DND-41 (cell line): Measurements from ENCODE around the gene NUP85.

Experiments
- ATAC-seq: fragments of 200-7000 bp; cut with Tn5 transposase; 3 replicates; pipeline ENCODE4 v1.9.1; 2021; ENCODE audit warnings: low read depth; ENCODE audit not compliant: insufficient read depth
- DNase-seq: peaks from one replicate; pipeline ENCODE4 v3.0.0-alpha.2; 2020
- H2AFZ ChIP-seq: 2 replicates; pipeline ENCODE4 v1.6.0; 2012; ENCODE audit warnings: low read depth, low read length
- H3K27ac ChIP-seq: 2 replicates; pipeline ENCODE4 v1.5.1; 2012; ENCODE audit warnings: low read length, inconsistent platforms
- H3K27me3 ChIP-seq: fragments of 200-600 bp; sonication (generic); 2 replicates; pipeline ENCODE4 v1.6.0; 2012; ENCODE audit warnings: low read length, mild to moderate bottlenecking, inconsistent platforms; ENCODE audit not compliant: insufficient read depth, poor library complexity
- H3K36me3 ChIP-seq: 2 replicates; pipeline ENCODE4 v1.5.1; 2012; ENCODE audit warnings: low read length, inconsistent platforms; ENCODE audit not compliant: insufficient read depth
- H3K4me1 ChIP-seq: 2 replicates; pipeline ENCODE4 v1.5.1; 2012; ENCODE audit warnings: mild to moderate bottlenecking, low read length; ENCODE audit not compliant: insufficient read depth
- H3K4me2 ChIP-seq: 2 replicates; pipeline ENCODE4 v1.6.0; 2012; ENCODE audit warnings: mild to moderate bottlenecking, moderate library complexity, low read length, inconsistent platforms; ENCODE audit not compliant: insufficient read depth
- H3K4me3 ChIP-seq, 2 experiments: fragments of 200-600 bp in 1 of 2; shearing (Covaris generic) in 1 of 2; 2 replicates each; pipeline ENCODE4 v1.5.1; 2012 to 2016; ENCODE audit warnings: inconsistent platforms in 2 of 2, low read length in 2 of 2, mild to moderate bottlenecking in 2 of 2, low read depth in 1 of 2, moderate library complexity in 1 of 2
- H3K79me2 ChIP-seq: 2 replicates; pipeline ENCODE4 v1.6.0; 2012; ENCODE audit warnings: low read length, inconsistent platforms; ENCODE audit not compliant: insufficient read depth
- H3K9ac ChIP-seq: 2 replicates; pipeline ENCODE4 v1.6.0; 2012; ENCODE audit warnings: low read depth, mild to moderate bottlenecking, inconsistent platforms, low read length, moderate library complexity
- H3K9me3 ChIP-seq: 2 replicates; pipeline ENCODE4 v1.5.1; 2012; ENCODE audit warnings: low read length, moderate library complexity, mild to moderate bottlenecking, inconsistent platforms; ENCODE audit not compliant: insufficient read depth, severe bottlenecking
- H4K20me1 ChIP-seq: 2 replicates; pipeline ENCODE4 v1.6.0; 2012; ENCODE audit warnings: low read length; ENCODE audit not compliant: insufficient read depth
- EZH2 ChIP-seq: IDR thresholded peaks from 3 replicates; pipeline ENCODE4 v1.6.1; 2012; ENCODE audit warnings: borderline replicate concordance, low read depth, mild to moderate bottlenecking, moderate library complexity, low read length, inconsistent platforms; ENCODE audit not compliant: severe bottlenecking
- TF ChIP-seq, protein P1 (sequence below): IDR thresholded peaks from 2 replicates; pipeline ENCODE4 v1.5.1; 2012; ENCODE audit warnings: borderline replicate concordance, low read length, moderate library complexity, mild to moderate bottlenecking; ENCODE audit not compliant: poor library complexity, severe bottlenecking; ENCODE audit errors: extremely low read depth

NUP85 gene

DNA sequence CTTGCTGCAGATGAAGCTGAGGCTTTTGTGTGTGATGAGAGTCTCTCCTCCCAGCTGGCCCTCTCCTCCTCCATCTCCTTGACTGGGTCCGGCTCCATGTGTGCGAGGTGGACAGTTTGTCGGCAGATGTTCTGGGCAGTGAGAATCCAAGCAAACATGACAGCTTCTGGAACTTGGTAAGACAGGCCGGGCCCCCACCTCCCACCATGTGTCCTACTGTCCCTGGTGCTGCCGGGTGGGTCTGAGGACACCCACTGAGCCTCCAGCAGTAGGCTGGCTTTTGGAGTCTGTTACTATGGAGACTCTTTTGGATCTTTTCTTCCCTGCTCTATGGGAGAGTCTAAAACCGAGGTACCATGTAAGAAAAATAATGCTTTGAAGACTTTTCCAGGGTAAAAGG lies 12.7 kb downstream of the NUP85 start:
- peaks cover 17% of the 10 kb centered on the region; the same call in 1 of the 2 replicates for H3K79me2 ChIP-seq
- H3K4me2 ChIP-seq = no peak overlapping the region
- ATAC-seq = no peak
- no peak for TF ChIP-seq EZH2
- TF ChIP-seq, protein P1, sequence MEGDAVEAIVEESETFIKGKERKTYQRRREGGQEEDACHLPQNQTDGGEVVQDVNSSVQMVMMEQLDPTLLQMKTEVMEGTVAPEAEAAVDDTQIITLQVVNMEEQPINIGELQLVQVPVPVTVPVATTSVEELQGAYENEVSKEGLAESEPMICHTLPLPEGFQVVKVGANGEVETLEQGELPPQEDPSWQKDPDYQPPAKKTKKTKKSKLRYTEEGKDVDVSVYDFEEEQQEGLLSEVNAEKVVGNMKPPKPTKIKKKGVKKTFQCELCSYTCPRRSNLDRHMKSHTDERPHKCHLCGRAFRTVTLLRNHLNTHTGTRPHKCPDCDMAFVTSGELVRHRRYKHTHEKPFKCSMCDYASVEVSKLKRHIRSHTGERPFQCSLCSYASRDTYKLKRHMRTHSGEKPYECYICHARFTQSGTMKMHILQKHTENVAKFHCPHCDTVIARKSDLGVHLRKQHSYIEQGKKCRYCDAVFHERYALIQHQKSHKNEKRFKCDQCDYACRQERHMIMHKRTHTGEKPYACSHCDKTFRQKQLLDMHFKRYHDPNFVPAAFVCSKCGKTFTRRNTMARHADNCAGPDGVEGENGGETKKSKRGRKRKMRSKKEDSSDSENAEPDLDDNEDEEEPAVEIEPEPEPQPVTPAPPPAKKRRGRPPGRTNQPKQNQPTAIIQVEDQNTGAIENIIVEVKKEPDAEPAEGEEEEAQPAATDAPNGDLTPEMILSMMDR = no peak
- H3K27me3 ChIP-seq = no peaks in the 10 kb centered on the region
- H3K9me3 ChIP-seq = no peaks in the 10 kb centered on the region
- no peak overlapping the region for H3K9ac ChIP-seq
- no peaks in the 10 kb centered on the region for H4K20me1 ChIP-seq
- no peak for DNase-seq
- no peak overlapping the region for H3K27ac ChIP-seq
- no peak overlapping the region for H3K4me3 ChIP-seq
- no peaks in the 10 kb centered on the region for H3K4me1 ChIP-seq
- H3K36me3 ChIP-seq = peaks cover 87% of the 10 kb centered on the region
- H2AFZ ChIP-seq = no peak overlapping the region

DNA sequence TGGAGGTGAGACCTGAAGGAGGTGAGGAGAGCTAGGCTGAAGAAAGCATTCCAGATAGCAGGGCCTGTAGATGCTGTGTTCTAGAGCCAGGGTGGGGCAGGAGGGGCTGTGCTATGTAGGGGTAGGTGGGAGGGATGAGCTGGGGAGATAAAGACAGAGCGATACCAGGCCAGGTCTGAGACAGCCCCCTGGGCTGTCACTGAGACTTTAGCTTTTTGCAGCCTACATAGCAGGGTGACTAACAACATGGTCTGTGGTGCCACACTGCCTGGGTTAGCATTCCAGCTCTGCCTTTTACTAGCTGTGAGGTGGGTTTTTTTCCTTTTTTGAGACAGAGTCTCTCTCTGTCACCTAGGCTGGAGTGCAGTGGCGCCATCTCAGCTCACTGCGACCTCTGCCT lies 14.3 kb downstream of the NUP85 start:
- Histone ChIP-seq H3K4me1 (no peaks in the 10 kb centered on the region), H2AFZ (no peak overlapping the region), H4K20me1 (no peaks in the 10 kb centered on the region), H3K27ac (no peak overlapping the region), H3K79me2 (peaks cover 16% of the 10 kb centered on the region; the same call in 1 of the 2 replicates), H3K9me3 (no peaks in the 10 kb centered on the region), H3K27me3 (no peaks in the 10 kb centered on the region), H3K9ac (no peak overlapping the region), H3K4me3 (no peak overlapping the region), H3K4me2 (no peak overlapping the region), H3K36me3 (peaks cover 83% of the 10 kb centered on the region)
- DNase-seq (no peak), ATAC-seq (no peak)
- TF ChIP-seq EZH2 = no peak

DNA sequence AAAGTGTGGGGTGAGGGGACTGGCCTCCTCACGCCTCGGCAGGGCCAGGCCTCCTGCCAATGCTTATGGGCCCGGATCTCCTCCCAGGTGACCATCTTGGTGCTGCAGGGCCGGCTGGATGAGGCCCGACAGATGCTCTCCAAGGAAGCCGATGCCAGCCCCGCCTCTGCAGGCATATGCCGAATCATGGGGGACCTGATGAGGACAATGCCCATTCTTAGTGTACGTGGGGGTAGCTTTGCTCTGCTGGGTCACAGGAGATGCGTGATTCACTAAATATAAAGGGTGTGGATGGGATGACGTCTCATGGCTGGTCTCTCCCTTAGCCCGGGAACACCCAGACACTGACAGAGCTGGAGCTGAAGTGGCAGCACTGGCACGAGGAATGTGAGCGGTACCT lies 19.5 kb downstream of the NUP85 start:
- H3K4me2 ChIP-seq = no peak overlapping the region
- no peaks in the 10 kb centered on the region for H3K4me1 ChIP-seq
- H3K27me3 ChIP-seq = no peaks in the 10 kb centered on the region
- H3K27ac ChIP-seq = no peak overlapping the region
- H3K9ac ChIP-seq = no peak overlapping the region
- H2AFZ ChIP-seq = no peak overlapping the region
- H4K20me1 ChIP-seq = no peaks in the 10 kb centered on the region; the same call in 1 of the 2 replicates
- DNase-seq = no peak
- H3K4me3 ChIP-seq = no peak overlapping the region
- H3K79me2 ChIP-seq = peaks cover 9% of the 10 kb centered on the region; the same call in 1 of the 2 replicates
- TF ChIP-seq, protein P1 = no peak
- no peak for TF ChIP-seq EZH2
- no peaks in the 10 kb centered on the region for H3K9me3 ChIP-seq
- no peak for ATAC-seq
- peaks cover 83% of the 10 kb centered on the region for H3K36me3 ChIP-seq

DNA sequence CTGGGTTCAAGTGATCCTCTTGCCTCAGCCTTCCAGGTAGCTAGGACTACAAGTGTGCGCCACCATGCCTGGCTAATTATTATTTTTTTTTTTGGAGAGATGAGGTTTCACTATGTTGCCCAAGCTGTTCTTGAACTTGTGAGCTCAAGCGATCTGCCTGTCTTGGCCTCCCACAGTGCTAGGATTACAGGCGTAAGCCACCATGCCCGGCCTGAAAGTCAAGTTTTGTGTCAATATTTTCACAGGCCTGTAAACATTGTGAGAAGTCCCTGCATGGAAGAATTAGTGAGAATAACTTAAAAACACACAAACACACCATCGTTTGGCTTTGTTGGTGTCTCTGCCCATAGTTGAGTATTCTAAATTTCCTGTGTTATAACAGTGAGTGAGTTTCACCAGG lies 22.2 kb downstream of the NUP85 start:
- no peak for DNase-seq
- H4K20me1 ChIP-seq = peaks cover 2% of the 10 kb centered on the region; the same call in 1 of the 2 replicates
- no peak for ATAC-seq
- no peaks in the 10 kb centered on the region for H3K4me1 ChIP-seq
- no peaks in the 10 kb centered on the region for H3K9me3 ChIP-seq
- no peaks in the 10 kb centered on the region for H3K27me3 ChIP-seq
- H3K36me3 ChIP-seq = peaks cover 92% of the 10 kb centered on the region
- H3K4me3 ChIP-seq = no peak overlapping the region
- no peak overlapping the region for H3K9ac ChIP-seq
- peaks cover 3% of the 10 kb centered on the region; the same call in 1 of the 2 replicates for H3K79me2 ChIP-seq
- no peak overlapping the region for H3K27ac ChIP-seq
- no peak overlapping the region for H2AFZ ChIP-seq
- no peak overlapping the region for H3K4me2 ChIP-seq
- no peak for TF ChIP-seq EZH2
- TF ChIP-seq, protein P1 = no peak
